Skin of body (tissue), 2 donors: Measurements from ENCODE around the gene FBXL16. TPM values are rescaled to one million over a fixed set of nuclear protein-coding genes. Genes with fewer than 3 reads are reported as not detected.
A peak's percentile ranks its signal among the peaks of the same experiment; 100 is the strongest.
"Not testable (repeated sequence)": the region's sequence is repeated elsewhere in the genome, so short reads cannot be mapped to it uniquely, and the experiment has no call there.

ENCODE experiments used
- DNase-seq: peaks from one replicate; lab custom pipeline; 2025; lab: John Stamatoyannopoulos, UW
- total RNA-seq: library from RNA; depleted of rRNA; stranded (reverse); fragments of >200 nt; gene quantifications from one replicate; pipeline ENCODE4 v1.2.3, GENCODE V29; 2014

Gene FBXL16, protein sequence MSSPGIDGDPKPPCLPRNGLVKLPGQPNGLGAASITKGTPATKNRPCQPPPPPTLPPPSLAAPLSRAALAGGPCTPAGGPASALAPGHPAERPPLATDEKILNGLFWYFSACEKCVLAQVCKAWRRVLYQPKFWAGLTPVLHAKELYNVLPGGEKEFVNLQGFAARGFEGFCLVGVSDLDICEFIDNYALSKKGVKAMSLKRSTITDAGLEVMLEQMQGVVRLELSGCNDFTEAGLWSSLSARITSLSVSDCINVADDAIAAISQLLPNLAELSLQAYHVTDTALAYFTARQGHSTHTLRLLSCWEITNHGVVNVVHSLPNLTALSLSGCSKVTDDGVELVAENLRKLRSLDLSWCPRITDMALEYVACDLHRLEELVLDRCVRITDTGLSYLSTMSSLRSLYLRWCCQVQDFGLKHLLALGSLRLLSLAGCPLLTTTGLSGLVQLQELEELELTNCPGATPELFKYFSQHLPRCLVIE
- 0.30 TPM for total RNA-seq

DNA sequence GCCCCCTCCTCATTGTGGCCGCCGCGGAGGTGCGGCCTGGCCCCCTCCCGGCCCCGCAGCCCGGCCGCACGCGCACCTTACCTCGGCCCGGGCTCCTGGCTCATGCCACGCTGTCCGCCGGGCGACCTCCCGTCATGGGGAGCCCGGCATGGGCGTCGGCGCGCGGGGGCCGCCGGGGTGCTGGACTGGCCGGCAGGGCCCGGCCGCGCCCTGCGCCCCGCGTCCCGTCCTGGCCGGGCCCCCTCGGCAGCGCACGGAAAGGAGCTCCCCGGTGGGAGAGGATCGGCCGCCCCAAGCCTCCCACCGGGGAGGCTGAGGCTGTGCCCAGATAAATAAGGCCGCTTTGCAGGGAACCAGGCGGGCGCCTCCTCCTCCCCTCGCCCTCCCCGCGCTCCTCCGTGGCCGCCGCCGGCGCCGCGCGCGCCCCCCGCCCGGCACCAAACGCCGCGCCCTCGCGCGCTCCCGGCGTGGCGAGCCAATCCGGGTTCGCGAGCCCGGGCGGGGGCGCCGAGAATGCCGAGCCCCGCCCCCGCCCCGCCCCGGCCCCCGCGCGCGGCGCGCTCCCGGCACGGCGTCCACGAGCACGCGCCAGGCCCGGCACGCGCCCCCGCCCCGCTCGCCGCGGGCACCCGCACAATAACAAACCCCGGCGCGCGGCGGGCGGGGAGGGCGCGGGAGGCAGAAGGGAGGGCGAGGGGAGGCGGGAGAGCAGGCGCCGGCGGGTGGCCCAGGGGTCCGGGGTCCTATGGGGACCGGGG, at the start of gene FBXL16:
Gene FBXL16 (minus strand): TSS at position 371 of the 758 bp plus-strand sequence. CDS start 8,396 bp downstream, outside the sequence.
- DNase-seq = no peak

DNA sequence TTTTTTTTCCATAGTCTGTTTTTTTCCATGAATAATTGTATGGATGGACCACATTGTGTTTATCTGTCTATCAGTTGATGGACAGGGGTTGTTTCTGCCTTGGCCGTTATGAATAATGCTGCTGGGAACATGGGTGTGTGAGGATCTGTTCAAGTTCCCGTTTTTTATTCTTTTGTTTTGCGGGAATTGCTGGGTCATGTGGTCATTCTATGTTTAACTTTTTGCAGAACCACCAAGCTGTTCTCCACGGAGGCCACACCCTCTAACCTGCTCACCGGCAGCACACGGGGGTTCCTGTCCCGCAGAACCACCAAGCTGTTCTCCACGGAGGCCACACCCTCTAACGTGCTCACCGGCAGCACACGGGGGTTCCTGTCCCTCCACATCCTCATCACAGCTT, 49.1 kb upstream of the FBXL16 start:
- no peak for DNase-seq

DNA sequence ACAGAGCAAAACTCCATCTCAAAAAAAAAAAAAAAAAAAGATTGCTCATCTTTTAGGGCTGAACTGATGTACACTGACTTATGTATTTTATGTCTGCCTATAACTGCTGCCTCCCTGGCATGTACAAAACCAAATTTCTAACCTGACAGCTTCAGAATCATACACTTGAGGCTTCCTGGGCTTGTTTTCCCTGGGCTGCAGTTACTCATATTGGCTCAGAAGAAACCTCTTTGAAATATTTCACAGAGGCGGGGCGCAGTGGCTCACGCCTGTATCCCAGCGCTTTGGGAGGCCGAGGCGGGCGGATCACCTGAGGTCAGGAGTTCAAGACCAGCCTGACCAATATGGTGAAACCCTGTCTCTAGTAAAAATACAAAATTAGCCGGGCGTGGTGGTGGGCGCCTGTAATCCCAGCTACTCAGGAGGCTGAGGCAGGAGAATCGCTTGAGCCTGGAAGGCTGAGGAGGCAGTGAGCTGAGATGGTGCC, 48.6 kb upstream of the FBXL16 start:
- DNase-seq = not testable (repeated sequence)

DNA sequence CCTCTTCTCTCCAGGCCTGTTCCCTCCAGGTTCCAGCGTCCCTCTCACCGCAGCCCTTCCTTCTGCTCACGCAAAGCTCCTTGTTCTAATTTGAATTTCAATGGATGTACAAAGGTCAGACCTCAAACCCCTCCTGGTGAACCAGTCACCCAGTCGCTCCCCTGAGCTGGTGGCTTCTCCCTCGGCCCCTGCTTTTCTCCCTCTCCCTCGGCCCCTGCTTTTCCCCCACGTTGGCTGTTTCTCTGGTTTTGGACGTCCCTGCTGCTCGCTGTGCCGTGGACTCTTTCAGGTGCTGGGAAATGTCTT, 46.4 kb upstream of the FBXL16 start:
- DNase-seq = no peak

DNA sequence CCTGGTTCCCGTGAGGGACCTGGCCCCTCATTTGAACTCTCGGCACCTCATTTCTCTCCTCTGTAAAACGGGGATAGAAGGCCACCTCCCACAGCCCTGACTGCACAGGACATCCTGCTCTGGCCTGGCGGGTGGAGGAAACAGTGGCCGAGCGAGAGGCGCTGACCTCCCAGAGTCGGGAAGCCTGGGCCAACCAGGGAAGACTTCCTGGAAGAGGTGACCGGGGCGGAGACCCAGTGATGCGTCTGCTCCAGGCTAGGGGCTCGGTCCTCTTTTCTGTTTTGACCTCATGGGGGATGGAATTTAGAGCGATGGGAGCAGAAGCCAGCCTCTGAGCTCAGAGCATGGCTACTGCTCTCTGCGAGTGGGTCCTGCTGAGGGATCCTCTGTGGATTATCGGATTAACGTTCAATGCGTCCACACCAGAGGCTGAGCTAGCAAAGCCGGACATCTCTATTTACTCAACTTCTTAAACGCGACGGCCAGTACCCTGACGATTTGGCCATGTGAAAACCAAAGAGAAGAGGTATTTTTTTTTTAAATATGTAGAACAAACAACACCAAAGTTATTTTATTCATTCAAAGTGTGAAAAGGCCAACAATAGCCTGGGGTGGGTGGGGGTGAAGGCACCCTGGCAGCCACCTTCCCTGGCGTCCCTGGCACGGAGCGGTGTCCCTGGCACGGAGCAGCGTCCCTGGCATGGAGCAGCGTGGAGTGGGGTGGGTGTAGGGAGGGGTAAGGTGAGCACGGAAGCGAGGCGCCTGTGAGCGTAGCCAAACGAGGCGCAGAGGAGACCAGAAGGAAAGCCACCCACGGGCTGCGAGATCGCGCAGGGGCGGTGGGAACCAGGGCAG, 45.8 kb upstream of the FBXL16 start:
- DNase-seq = no peak

DNA sequence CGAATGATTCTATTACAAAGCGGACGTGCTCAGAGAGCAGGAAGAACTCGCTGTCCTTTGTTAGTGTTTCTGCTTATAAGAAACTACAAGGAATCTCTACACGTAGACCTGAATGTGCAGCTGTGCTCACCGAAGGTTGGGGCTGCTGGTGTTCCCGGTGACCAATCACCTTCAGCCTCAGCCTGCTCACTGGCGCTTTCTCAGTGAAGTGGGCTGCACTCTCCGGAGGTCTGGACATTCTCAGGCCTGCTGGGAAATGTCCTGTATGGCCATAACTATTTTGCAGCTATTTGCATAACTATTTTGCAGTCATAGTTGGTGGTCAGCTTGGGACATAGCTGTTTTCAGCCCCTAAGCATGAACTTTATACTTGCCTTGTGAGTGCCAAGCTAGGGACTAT, 44.9 kb upstream of the FBXL16 start:
- DNase-seq = no peak

DNA sequence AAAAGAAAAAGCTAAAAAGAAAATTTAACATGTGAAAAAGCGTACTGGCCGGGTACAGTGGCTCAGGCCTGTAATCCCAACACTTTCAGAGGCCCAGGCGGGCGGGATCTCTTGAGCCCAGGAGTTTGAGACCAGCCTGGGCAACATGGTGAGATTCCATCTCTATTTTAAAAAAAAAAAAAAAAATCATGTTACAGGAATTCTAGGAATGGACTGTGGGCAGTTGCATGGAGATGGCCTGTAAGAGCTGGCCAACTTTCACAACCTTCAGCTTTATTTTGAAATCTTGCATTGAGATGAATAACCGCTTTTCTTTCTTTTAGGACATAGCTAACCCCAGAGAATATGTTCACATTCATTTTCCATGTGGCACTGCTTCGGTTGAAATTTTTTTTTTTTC, 43.4 kb upstream of the FBXL16 start:
- DNase-seq = no peak

DNA sequence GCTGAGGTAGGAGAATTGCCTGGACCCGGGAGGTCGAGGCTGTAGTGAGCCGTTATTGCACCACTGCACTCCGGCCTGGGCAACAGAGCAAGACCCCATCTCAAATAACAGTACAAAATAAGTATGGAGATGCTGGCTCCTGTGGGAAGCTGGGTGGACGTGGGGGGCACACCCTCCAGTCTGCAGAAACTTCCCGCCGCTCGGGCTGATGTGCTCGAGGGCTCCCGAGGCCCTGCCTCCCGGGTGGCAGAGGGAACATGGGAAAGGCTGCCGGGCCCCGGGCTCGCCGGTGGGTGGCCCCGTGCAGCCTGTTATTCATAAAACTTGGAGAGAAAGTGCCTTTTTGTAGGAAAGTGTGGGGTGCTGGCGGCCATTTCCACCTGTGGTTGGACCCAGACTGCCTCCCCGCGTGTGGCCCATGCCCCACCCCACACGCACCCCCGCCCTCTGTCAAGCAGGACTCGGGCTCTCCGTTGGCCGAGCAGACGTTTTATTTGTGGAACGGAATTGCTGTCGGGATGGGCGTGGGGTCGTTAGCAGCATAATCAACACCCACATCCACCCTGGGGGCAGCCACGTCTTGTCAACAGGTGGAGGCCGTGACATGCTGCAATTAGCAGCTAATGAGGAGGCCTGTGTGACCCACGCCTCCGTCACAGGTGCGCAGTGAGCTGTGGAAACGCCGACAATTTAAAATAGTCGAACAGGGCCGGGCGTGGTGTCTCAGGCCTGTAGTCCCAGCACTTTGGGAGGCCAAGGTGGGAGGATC, 42.6 kb upstream of the FBXL16 start:
- DNase-seq = no peak

DNA sequence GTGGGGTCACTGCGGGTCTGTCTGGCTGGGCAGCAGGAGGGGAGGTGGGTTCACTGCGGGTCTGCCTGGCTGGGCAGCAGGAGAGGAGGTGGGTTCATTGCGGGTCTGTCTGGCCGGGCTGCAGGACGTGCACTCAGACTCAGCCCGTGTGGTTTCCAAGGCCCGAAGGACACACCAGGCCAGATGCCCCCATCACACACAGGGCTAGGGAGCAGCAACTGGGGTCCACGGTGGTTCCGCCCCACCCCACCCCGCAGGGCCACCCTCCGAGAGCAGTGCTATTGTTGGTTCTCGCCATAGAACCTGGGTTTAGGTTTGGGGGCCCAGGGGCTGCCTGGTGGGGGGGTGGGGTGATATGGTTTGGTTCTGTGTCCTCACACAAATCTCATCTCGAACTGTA, 41.0 kb upstream of the FBXL16 start:
- no peak for DNase-seq

DNA sequence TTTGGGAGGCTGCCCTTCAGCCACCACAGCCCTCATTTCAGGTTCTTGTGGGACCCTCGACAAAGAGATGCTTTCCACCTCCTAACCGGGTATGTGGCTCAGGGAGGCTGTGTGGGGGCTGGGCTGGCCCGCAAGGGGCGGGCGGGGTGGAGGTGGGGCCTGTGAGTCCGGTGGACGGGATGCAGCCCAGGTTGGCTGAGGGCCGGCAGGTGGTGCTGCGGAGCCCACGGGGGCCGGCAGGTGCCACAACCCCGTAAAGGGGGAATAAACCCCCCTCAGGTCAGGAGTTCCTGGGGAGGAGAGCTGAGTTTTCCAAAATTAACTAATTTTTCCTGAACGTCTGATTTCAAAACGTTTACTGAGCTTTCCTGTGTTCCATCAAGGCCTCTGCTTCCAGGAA, 40.1 kb upstream of the FBXL16 start:
- DNase-seq = no peak

DNA sequence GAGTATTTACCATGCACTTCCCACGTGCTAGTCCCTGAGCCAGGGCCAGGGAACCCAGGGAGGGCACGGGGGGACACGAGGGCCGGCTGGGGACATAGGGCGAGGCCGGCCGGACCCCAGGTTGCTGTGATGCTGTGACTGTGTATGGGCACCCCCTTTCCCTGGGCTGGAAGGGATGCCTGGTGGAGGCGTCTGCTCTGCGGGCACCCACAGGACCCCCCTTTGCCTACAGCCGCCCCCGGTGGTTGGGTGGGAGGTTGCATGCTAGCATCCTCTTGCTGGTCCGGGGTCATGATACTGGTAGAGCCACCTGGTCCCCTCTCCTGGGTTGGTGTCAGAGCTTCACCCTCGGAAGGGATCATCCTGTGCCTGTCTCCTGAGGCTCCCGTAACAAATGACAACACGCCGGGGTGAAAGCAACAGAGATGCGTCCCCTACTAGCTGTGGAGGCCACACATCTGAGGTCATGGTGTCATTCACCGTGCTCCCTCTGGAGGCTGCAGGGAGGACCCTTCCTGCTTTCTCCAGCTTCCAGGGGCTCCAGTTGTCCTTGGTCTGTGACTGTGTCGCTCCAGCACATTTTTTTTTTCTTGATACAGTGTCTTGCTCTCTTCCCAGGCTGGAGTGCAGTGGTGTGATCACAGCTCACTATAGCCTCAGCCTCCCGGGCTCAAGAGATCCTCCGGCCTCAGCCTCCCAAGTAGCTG, 38.3 kb upstream of the FBXL16 start:
- no peak for DNase-seq

DNA sequence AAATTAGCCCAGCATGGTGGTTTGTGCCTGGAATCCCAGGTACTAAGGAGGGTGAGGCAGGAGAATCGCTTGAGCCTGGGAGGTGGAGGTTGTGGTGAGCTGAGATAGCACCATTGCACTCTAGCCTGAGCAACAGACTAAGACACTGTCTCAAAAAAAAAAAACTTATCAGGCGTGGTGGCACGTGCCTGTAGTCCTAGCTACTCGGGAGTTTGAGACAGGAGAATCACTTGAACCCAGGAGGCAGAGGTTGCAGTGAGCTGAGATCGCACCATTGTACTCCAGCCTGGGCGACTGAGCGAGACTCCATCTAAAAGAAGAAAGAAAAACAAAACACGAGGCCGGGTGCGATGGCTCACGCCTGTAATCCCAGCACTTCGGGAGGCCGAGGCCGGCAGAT, 37.3 kb upstream of the FBXL16 start:
- not testable (repeated sequence) for DNase-seq

DNA sequence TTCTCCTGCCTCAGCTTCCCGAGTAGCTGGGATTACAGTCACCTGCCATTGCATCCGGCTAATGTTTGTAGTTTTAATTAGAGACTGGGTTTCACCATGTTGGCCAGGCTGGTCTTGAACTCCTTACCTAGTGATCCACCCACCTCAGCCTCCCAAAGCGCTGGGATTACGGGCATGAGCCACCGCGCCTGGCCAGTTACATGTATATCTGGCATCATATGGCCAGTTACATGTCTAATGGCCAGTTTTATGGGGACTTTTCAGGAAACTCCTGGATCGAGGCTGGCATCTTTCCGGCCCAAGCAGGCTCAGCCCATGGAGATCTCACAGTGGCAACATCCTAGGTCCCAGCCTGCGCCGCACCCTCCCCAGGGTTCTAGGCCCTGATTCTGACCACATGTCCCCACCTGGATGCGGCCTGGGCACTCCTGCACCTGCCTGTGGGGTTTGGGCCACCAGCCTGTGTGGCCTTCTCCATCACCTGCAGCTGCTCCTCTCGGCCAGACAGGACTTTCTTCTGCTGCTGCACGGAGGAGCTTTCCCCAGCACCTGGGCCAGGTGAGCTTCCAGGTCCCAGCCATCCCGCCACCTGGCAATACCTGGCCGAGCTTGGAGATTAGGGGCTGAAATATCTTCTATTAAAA, 36.5 kb upstream of the FBXL16 start:
- DNase-seq = no peak

DNA sequence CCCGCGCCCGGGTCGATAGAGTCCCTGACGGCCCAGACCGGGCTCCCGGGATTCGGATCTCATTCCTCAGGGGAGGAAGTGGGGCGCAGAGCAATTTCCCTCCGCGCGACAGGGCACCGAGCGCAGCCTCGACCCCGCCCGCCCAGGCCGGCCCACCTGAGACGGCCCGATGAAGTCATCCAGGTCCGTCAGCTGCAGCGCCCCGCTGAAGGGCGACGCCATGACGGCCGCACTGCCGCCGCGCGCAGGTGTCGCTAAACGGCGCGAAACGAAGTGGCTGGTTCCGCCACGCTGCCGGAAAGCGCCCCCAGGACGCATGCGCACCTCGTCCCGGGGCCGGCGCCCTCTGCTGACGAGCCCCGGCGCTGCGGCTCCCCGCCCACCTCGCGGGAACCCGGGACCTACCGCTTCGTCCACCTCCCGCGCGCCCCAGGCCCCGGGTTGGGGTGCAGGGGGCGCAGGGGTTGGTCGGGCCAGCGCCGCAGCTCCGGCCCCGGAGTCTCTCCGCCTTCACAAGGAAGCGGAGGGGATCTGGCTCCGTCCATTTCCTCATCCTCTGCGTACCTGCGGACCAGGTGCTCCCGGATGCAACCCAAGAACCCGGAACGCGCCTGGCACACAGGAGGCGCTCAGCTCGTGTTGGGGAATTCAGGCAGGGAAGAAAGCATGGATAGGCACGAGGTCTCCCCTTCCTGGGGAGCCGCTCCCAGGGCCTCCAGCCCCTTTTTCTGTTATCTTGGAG, 35.3 kb upstream of the FBXL16 start, which contains the start of gene CIAO3:
Gene CIAO3 (minus strand): TSS at position 234 of the 742 bp plus-strand sequence. CDS start 12 bp downstream, at position 222.
- DNase-seq = peak; percentile 85

DNA sequence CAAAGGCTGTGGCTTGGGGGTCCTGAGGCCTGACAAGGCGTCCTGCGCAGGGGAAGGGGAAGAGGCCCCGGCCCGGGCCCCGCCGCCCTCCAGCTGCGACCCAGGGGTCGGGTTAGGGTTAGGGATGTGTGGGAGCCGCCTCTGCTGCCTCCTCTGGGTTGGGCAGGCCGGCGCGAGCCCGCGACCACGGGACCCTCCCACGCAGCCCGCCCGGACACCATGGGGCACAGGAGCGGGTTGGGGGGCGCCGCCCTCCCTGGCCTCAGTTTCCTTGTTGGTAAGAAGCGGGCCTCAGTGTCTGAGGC, 34.8 kb upstream of the FBXL16 start:
- no peak for DNase-seq

DNA sequence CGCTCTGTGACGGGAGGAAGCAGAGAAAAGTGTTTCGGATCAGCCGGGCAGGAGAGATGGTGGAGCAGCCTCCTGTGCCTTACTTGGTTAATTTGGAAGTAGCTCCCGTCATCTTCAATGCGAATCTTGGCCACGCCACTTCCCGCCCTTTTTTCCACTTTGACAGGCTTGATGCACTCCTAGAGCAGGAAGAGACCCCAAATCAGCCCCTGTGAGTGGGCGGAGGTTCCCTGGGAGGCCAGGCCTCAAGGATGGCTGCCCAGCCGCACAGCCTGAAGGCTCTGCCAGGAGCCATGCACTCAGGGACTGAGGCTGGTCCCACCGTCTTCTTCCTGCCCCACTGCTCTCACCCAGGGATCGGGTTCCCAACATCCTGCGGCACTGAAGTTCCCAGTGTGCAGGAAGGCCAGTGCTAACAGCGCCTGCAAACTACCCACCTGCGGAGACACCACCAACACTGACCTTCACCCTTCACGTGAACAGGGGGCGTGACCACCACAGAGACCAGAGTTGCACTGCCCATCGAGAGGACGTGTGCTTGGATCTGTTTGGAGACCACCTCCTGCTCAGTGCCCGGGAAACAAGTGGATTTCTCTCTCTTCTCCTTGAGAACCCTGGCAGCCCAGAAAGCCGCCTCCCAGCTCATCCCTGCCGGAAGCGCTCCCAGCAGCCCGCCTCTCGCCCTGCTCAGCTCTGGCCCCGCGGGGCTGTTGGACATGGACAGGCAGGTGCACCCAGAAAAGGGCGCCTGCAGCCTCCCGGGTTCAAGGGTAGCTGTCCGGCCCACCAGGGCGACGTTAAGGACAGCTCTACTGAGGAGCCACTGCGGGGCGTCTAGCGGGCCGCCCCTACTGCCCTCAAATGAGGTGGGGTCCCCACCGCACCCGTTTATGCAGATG, 34.2 kb upstream of the FBXL16 start:
- DNase-seq = no peak

DNA sequence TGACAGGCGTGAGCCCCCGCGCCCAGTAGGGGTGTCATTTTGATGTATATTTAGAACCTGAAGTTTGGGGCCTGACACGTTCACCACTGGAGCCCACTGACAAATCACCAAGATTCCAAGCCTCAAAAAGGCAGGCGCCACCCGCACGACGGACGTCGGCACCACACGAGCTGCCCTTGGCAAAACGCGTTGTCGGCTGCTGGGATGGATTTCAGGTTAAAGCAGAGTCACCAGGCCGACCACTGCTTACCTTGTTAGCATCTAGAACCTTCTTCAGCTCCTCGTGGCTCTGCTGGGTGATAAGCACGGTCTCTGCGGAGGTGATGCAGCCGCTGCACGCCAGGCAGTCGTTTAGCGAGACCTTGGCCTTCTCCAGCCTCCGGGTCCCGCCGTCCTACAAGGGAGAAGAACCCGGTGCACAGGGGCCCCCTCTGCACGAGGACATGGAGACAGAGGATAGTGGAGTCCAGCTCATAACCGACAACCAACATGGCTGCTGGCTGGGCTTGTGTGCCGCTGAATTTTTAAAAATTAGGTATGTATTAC, 31.4 kb upstream of the FBXL16 start:
- DNase-seq = no peak

DNA sequence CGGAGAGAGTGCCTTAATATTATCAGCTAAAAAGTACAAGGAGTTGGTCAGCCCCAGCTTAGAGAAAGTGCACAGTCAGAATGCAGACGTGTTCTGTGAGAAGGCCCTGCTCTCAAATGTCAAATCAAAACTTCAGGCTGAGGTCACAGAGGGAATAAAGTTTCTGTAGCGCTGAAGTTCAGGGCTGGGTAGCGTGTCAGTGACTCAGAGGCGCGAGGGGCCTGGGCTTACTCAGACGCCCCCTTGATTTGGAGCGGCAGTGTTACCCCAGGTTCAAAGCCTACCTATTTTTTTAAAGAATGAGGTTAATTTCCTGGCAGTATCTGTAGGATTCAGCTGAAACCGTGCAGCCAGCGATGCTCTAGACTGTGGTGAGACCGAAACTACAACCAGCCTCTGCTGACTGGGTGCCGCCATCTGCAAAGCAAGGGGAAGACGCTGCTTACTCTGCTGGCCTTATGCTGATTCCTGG, 30.4 kb upstream of the FBXL16 start:
- DNase-seq = no peak
